Sciatic nerve (tissue), 2 donors: Measurements from ENCODE around the gene NKAIN4. TPM values are rescaled to one million over a fixed set of nuclear protein-coding genes. Genes with fewer than 3 reads are reported as not detected.

ENCODE experiments used
- ATAC-seq: fragments of 200-7000 bp; cut with Tn5 transposase; one replicate; pipeline ENCODE4 v1.9.1; 2020; ENCODE audit warnings: mild to moderate bottlenecking, moderate library complexity
- DNase-seq: peaks from one replicate; pipeline ENCODE4 v3.0.0-alpha.2; 2020; ENCODE audit warnings: low spot score
- intact Hi-C: fragments of 100-400 bp; cut with DNase I; formaldehyde crosslinking; loops from one replicate; pipeline ENCODE4 v1.14.2; 2022
- total RNA-seq: library from RNA; stranded (reverse); fragmentation: NEBNext Ultra II Directional; extraction: Animal tissue kit (Norgen Biotek cat#: 25700); gene quantifications from one replicate; pipeline ENCODE4 v1.2.1, GENCODE V29; 2021
- donor health status: DM: no; HTN: no; CAD: no.
- donor health status: DM: no; HTN: no; CAD: no.

The NKAIN4 gene
- total RNA-seq, 1 donor from 2014 or later = 3.0 TPM

DNA sequence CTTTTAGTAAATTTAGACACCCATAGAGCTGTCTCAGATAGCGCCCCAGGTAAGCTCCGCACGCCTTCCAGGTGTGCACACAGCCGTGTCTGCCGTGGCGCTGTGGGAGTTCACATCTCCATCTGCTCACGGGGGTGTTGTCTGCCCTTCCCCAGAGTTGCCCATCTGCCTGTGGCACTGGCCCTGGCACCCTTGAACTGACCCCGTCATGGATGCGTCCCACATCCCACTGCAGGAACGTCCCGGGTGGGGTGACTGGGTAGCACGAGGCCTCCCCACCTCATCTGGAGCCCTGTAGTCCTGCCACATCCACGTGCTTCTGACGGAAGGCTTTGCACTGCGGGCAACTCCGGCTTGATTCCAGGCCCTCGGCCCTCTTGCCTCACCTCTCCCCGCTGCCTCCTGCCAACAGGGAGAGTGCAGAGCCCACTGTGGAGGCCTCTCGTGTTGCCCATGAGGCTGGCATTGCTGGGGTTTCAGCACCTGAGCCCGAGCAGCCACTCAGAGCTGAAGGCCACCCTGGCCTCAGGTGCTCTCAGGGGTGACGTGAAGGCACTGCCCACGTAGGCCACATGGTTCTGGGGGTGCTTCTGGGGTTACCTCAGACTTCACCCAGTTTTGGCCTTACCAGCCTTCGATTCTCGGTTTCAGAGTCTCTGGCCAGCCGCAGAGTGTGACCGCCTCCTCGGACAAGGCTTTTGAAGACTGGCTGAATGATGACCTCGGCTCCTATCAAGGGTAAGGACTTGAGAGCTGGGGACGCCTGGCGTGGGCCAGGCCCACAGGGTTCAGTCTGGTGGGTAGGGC lies 23.4 kb upstream of the NKAIN4 start:
- DNase-seq (no peak), ATAC-seq (no peak)
- intact Hi-C loops = no loop called here

DNA sequence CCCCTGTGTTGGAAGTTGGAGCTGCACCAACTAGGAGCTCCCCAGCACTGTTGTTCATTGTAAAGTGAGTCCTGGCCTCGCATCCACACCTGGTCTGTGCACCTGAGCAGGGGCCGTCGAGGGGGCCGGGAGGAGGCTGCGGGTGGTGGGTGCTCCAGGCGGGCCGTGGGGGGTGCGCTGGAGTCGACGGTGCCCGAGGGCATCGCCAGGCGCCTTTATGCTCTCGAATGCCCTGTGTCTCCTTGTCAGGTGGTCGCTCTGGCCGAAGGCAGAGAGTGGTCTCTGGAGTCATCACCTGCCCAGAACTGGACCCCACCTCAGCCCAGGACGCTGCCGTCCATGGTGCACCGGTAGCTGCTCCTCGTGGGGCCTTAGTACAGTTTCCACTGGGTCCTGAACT lies 22.7 kb upstream of the NKAIN4 start:
- intact Hi-C loops = no loop called here
- ATAC-seq = no peak

DNA sequence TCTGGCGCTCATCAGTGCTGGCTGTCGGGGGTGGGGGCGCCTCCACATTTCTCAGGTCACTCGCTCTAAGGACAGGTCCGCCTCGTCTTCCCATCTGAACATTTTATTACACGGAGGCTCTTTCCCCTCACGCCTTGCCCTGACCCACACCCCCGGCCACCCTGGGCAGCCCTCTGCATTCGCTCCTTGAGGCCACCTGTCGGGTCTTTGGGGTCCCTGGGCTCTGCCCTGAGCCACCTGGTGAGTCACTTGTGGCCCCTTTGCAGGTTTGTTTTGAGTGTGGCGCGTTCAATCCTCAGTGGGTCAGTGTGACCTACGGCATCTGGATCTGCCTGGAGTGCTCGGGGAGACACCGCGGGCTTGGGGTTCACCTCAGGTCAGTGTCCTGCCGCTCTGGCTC lies 21.6 kb upstream of the NKAIN4 start:
- ATAC-seq = no peak

More for the DNA sequence above, 22.7 kb upstream of the NKAIN4 start:
- DNase-seq = no peak

DNA sequence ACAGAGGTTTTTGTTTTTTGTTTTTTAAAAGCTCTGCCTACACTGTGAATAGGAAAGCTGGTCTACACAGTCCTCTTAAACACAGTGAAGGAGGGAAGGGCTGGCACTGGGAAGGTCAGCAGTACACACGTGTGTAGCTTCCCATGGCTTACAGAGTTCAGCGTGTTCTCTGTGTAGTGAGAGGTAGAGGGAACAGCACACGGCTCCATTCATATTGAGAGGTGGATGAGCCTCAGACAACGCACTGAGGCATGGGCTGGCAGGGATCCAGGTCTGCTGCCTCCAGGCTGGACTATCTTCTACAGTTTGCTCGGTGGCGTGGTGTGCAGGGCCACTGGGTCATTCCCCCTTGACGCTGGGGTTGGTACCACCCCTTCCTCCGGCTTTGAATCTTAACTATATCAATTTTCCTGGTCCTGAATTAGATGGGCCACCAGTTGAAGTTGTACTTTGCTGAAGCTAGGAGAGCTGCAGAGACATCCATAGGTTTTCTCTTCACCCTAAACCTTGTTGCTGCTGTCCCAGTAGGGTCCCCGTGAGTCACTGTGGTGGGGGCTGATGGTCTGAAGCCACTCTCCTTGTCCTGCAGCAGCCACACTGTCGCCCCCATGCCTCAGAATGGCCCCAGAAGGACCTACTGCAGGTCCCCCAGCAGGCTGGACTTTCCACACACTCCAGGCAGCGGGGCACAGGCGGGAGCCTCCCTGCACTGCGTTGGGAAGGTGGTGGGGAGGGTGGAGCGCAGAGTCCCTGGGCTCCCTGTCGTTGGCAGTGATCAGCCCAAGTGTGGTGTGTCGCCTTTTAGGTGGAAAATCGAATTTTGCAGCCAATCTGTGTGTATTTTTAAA lies 20.3 kb upstream of the NKAIN4 start:
- no peak for DNase-seq
- intact Hi-C loops = no loop called here
- ATAC-seq = no peak

More for the DNA sequence above, 21.6 kb upstream of the NKAIN4 start:
- no peak for DNase-seq
- intact Hi-C loops = no loop called here

DNA sequence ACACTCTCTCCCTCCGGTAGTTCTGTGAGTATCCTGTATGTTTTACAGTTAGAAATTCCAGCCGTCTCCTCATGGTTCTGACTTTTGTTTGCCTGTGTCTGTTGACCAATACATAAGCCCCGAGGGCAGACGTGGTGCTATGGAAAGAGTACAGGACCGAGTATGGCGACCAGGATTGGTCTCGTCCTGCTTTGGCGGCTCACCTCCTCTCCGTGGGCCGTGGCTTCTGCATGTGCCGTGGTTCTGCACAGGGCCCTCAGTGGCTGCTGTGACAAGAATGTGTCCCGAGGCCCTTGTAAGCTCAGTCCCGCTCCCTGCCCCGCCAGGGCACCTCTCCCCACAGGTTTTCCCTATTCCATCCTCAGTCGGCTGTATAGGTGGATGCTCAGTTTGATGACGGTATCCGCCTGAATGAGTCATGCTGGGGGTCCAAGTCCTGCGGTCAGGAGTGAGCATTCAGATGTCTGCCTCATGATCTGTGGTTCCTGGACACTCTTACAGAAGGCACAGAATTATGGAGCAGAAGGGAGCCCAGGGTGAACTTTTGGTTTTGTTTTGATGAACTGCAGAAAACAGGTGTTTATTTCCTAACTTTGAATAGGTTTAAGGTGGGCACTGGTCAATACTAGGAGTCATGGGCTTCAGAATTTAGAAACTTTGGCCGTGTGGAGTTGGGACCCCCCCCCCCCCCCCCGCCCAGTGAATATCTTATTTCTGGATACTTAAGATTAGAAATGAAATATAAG lies 19.5 kb upstream of the NKAIN4 start:
- ATAC-seq = no peak
- DNase-seq = no peak
- intact Hi-C loops = no loop called here

DNA sequence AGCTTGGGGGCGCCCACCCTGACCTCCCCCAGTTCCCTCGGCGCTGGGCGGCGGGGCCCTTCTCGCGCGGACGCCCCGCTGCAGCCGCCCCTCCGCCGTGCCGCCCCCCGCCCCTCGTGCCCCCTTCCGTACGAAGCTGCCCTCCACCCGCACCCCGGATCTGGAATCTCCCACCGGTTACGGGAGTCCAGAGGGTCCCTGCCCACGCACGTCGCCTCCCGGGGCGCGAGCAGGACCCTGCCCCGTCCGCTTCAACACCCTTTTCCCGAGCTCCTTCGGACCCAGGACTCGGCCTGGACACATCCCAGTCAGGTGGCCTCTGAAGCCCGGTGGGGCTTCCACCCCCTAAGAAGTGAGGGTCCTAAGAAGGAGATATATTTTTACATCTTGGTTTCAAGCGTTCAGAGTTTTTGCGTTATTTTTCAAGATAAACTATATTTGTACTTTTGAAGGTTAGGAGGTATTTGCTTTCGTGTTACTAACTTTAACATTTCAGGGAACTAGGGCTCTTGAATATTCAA lies 18.9 kb upstream of the NKAIN4 start:
- intact Hi-C loops = no loop called here
- no peak for ATAC-seq
- no peak for DNase-seq

DNA sequence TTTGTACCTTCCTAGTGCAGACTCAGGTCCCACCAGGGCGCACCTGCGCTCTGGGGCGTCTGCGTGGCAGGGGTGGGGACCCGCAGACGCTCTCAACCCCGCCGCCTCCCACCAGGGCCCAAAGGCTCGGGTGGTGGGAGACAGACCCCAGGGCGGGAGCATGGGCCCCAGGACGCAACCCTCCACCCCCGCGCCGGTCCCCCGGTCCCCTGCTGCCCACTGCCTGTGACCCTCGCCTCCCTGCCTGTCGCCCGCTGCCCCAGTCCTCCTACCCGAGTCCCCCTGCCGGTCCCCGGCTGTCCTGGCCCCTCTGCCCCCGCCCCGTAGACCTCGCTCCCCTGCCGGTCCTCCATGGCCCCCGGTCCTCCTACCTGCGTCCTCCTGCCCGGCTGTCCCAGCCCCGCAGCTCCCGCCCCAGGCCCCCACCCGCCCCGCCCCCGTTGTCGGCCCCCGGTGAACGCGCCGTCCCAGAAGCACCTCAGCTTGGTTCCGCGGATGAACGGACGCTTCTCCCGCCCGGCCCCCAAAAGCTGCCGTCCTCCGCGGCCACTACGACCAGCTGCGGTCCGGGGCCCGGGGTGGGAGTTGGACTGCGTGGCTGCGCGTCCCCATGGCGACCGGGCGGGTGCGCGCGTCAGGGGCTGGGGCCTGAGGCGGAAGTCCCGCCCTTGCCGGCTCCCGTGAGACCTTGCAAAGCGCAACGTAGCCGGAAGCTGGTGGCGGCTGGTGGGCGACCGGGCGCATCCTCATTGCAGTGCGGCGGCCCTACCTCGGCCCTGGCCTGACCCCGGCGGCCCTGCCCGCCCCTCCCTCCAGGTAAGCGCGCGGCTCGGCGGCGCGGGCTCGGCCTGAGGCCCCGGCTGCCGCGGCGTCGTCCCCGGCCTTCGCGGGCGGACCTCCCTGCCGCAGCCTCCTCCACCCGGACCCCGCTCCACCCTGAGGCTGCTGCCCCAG lies 18.1 kb upstream of the NKAIN4 start, which contains the start of gene ARFGAP1:
Gene ARFGAP1 (plus strand): TSS at position 709 of the 954 bp plus-strand sequence. CDS start 2,768 bp downstream, outside the sequence.
- DNase-seq = peak; percentile 96
- ATAC-seq = peak; percentile 97
- intact Hi-C loops = no loop called here

DNA sequence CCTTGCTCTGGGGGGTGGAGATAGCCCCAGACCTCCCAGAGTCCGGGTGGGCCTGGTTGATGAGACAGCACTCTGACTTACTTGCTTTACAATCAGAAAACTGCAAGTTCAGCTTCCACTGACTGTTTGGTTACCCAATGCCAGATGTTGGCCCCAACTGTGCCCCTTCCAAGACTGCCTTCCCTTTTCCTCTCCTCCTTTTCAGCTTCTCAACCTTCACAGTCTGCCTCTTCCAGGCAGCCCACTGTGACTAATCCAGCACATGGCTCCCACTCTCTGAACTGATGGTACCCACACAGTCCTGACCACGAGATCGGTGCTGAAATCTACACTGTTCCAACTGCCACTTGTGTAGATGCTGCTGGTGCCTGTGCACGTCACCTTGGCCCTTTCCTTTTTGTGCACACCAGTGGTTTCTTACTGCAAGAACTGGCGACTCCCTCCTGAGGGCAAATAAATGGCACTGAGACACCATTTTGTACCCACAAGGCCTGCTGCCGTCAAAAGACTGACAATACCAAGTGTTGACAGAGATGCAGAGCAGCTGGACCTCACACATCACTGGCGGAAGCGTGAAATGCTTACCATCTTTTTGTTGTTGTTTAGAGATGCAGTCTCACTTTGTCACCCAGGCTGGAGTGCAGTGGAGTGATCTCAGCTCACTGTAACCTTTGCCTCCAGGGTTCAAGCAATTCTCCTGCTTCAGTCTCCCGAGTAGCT lies 16.5 kb upstream of the NKAIN4 start:
- no peak for ATAC-seq
- DNase-seq = no peak
- intact Hi-C loops = no loop called here

DNA sequence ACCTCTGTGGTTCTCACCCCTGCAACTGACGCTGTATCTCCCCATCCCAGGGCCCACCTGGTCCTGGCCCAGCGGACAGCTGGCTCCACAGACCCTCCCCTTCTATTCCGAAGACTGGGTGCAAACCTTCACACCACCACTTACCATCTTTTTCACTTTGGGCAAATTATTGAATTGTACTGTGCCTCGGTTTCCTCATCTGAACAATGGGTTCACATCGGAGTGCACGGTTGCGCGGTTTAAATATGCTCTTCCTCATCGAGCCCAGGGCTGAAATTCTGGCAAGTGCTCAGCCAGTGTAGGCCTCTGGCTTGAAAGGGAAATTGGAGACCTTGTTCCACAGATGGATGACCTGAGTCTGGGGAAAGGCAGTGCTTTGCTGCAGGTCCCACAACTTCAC lies 15.5 kb upstream of the NKAIN4 start:
- ATAC-seq (no peak), DNase-seq (no peak)
- intact Hi-C loops = no loop called here

DNA sequence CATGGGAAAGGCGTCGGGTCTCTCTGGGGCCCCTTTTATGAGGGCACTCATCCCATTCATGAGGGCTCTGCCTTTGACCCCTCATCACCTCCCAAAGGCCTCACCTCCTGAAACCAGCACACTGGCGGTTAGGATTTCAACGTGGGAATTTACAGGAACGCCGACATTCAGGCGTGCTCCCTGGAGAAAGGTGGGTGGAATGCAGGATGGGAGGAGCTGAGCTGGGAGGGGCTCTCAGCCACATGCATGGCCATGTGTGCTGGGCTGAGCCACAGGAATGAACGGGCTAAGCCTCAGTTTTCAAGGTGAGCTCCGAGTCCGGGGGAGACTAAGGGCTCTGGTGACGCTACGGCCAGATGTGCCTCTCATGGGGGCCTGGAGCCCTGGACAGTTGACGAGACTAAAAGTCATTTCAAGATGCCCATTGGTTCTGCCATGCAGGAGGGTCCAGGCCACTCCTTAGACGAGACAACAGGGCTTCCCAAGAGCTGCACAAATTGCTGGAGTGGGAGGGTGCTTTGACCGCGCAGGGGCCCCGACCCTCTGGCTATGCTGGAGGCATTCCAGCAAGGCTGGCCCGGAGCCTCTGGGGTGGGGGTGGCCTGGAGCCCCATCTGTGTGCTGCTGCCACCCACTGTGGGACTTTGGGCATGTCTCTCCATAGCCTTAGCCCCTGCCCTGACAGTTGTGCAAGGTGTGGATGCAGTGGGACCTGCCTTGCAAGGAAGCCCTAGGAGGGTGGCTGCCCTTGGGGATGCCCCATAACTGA lies 14.6 kb upstream of the NKAIN4 start:
- DNase-seq (no peak), ATAC-seq (peak; percentile 39)
- intact Hi-C loops = no loop called here

DNA sequence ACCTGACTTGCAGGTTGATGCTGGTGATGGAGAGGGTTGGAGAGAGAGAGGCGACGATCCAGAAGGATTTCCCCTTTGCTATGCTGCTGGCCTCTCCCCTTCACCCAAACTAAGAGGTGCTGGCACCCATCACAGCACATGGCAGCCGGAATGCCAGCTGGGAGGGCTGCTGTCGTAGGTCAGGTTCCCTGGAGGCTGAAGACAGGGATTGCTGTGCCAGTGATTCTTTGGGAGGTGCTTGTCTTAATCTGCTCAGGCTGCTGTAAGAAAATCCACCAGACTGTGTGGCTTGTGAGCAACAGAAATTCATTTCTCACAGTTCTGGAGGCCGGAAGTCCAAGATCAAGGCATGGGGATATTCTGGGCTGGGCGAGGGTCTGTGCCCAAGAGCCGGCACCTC lies 14.0 kb upstream of the NKAIN4 start:
- intact Hi-C loops = no loop called here
- ATAC-seq (no peak), DNase-seq (no peak)

DNA sequence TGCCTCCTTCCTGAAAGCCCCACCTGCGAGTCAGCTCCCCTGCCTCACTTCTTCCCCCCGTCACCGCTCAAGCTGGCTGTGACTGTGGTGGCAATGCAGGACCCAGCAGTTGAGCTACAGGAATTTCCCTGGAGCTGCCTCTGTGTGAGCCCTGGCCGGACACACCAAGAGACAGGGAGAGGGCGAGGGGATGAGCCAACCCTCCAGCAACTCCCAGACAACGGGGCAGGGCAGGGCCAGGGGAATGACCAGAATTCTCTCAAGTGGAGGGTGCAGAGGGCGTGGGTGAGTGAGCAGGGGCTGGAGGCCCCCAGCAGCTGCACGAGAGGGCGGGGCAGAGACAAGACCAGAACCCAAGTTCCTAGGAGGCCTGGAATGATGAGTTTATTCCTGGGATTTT lies 13.4 kb upstream of the NKAIN4 start:
- no peak for ATAC-seq
- intact Hi-C loops = no loop called here
- DNase-seq = no peak

DNA sequence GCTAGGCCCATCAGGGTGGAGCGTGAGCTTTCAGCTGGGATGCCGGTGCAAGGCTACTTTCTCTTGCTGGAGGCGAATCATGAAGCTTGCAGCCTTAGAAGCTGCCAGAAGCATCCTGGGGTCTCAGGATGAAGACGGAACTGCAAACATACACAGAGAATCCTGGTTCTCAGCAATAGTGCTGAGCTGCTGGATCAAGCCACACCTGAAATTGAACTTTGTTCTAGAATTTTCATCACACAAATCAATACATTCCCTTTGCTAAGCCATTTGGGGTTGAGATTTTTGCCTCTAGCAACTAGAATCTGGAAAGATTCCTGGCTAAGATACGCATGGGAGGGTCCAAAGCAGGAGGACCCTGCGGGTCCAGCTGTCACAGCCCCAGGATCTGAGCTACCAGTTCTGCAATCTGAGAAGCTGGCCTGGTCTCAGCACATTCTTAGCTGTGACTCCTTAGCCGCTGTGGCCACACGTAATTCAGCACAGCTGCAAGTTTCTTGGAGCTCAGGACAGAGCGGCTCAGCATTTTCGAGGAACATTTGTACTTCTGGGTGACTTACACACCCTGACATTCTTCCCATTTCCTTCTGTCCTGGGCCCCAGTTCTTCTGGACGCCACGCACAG lies 11.7 kb upstream of the NKAIN4 start:
- intact Hi-C loops = no loop called here
- no peak for ATAC-seq

DNA sequence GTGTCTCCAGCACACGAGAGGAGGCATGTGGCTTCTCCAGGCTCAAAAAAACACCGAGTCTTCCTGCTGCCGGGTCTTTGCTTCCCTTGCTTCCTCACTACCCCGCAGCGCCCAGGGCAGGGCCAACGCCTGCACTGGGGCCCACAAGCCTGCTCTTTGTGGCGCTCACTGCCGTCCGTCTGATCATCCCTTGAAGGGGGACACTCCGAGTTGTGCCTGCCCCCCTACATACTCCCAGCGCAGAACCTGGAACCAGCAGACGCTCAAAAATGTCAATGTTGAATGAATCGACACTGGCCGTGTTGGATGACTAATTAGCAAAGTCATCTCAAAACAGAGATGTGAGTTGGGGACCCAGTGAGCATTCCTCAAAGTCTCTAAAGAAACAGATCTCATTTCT lies 10.3 kb upstream of the NKAIN4 start:
- intact Hi-C loops = no loop called here
- DNase-seq (no peak), ATAC-seq (no peak)

More for the DNA sequence above, 11.7 kb upstream of the NKAIN4 start:
- no peak for DNase-seq

DNA sequence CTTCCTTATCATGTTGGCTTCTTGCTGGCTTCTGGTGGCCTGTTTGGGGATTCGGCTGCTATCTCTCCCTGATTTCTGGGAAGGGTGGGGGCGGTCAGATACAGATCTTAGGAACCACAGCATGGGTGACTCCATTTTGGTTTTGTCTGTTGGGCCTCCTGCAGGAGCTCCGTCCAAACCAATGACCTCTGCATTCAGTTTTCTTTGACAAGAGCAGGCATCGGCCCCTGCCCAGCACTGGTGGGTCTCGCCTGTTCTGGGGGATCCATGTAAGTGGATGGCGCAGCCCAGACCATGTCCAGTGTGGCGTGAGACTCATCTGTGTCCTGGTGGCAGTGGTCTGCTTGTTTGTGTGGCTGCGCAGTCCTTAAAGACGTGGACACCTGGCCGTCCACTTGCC lies 9.7 kb upstream of the NKAIN4 start:
- intact Hi-C loops = no loop called here
- no peak for DNase-seq
- ATAC-seq = no peak

DNA sequence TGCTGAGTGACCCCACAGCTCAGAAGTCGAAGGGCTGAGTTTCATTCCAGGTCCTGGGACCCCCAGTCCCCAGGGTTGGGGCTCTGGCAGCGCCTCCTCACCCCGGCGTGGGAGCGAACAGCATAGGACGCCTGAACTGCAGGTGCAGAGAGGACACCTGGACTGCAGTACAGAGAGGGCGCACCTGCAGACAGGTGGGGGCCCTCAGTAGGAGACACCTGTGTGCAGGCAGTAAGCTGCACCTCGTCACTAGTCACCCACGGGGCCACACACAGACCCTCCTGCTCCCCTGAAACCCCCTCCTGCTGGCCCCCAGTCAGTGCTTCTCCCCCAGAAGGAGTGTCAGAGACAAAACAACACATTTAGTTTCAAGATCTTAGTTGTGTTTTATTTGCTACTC lies 8.6 kb upstream of the NKAIN4 start:
- no peak for DNase-seq
- intact Hi-C loops = no loop called here
- ATAC-seq = no peak
